Neural progenitor cell (in vitro differentiated cells): ENCODE data around the gene PLP2. TPM values are rescaled to one million over a fixed set of nuclear protein-coding genes. Genes with fewer than 3 reads are reported as not detected.

ENCODE experiments used
- DNase-seq: peaks from one replicate; pipeline ENCODE4 v3.0.0-alpha.2; 2016; ENCODE audit warnings: low spot score
- H2AFZ ChIP-seq: fragments of 200-600 bp; sonication (generic); replicated peaks from 2 replicates; pipeline ENCODE4 v1.6.1; 2016; ENCODE audit warnings: antibody characterized with exemption
- H3F3A ChIP-seq: fragments of 200-600 bp; sonication (generic); 2 replicates; pipeline ENCODE4 v1.6.1; 2016; ENCODE audit warnings: antibody characterized with exemption, low read depth
- H3K27ac ChIP-seq: fragments of 200-600 bp; sonication (generic); 2 replicates; pipeline ENCODE4 v1.5.1; 2016; ENCODE audit warnings: mild to moderate bottlenecking
- H3K27me3 ChIP-seq: fragments of 200-600 bp; sonication (generic); 2 replicates; pipeline ENCODE4 v1.6.1; 2016; ENCODE audit warnings: mild to moderate bottlenecking, moderate library complexity
- H3K36me3 ChIP-seq: fragments of 200-600 bp; sonication (generic); 2 replicates; pipeline ENCODE4 v1.5.1; 2016
- H3K4me1 ChIP-seq: fragments of 200-600 bp; sonication (generic); 2 replicates; pipeline ENCODE4 v1.6.1; 2016; ENCODE audit warnings: mixed run types
- H3K4me2 ChIP-seq: fragments of 200-600 bp; sonication (generic); 2 replicates; pipeline ENCODE4 v1.6.1; 2016
- H3K4me3 ChIP-seq: fragments of 200-600 bp; sonication (generic); 2 replicates; pipeline ENCODE4 v1.5.1; 2016
- H3K79me2 ChIP-seq: fragments of 200-600 bp; sonication (generic); 2 replicates; pipeline ENCODE4 v1.6.1; 2016; ENCODE audit warnings: low read depth
- H3K9ac ChIP-seq: fragments of 200-600 bp; sonication (generic); 2 replicates; pipeline ENCODE4 v1.6.1; 2016
- H3K9me3 ChIP-seq: fragments of 200-600 bp; sonication (generic); 2 replicates; pipeline ENCODE4 v1.5.1; 2016; ENCODE audit warnings: low read depth
- H4K20me1 ChIP-seq: fragments of 200-600 bp; sonication (generic); 2 replicates; pipeline ENCODE4 v1.6.1; 2016; ENCODE audit warnings: low read depth
- H3K27ac Mint-ChIP-seq: 3 replicates; pipeline ENCODE4 v1.8.0; 2021; ENCODE audit warnings: mixed read lengths
- H3K27me3 Mint-ChIP-seq: 2 replicates; pipeline ENCODE4 v1.8.0; 2022; ENCODE audit warnings: low read depth, mild to moderate bottlenecking, inconsistent platforms, moderate library complexity, mixed read lengths; ENCODE audit not compliant: insufficient read depth
- H3K36me3 Mint-ChIP-seq: 3 replicates; pipeline ENCODE4 v1.8.0; 2021; ENCODE audit warnings: mixed read lengths
- H3K4me1 Mint-ChIP-seq: 3 replicates; pipeline ENCODE4 v1.8.0; 2021; ENCODE audit warnings: mixed read lengths
- H3K4me3 Mint-ChIP-seq: 3 replicates; pipeline ENCODE4 v1.8.0; 2021; ENCODE audit warnings: mild to moderate bottlenecking, moderate library complexity, mixed read lengths
- H3K9me3 Mint-ChIP-seq: 3 replicates; pipeline ENCODE4 v1.8.0; 2020; ENCODE audit warnings: mixed read lengths
- EZH2 ChIP-seq: fragments of 200-600 bp; sonication (generic); IDR thresholded peaks from 2 replicates; pipeline ENCODE4 v1.6.1; 2017; ENCODE audit warnings: antibody characterized with exemption, mild to moderate bottlenecking, moderate library complexity
- EZH2phosphoT487 ChIP-seq: fragments of 200-600 bp; sonication (generic); IDR thresholded peaks from 2 replicates; pipeline ENCODE4 v1.6.1; 2017; ENCODE audit warnings: antibody characterized with exemption
- total RNA-seq: library from RNA; depleted of rRNA; stranded (reverse); fragments of >200 nt; gene quantifications from 2 replicates; pipeline ENCODE4 v1.2.3, GENCODE V29; 2015; ENCODE audit warnings: low replicate concordance
- TF ChIP-seq, protein P1 (sequence below): fragments of 200-600 bp; sonication (generic); IDR thresholded peaks from 2 replicates; pipeline ENCODE4 v1.5.1; 2017; ENCODE audit warnings: antibody characterized with exemption, mild to moderate bottlenecking

Gene PLP2
- total RNA-seq, 1 donor from 2014 or later, result 0.13 TPM

DNA sequence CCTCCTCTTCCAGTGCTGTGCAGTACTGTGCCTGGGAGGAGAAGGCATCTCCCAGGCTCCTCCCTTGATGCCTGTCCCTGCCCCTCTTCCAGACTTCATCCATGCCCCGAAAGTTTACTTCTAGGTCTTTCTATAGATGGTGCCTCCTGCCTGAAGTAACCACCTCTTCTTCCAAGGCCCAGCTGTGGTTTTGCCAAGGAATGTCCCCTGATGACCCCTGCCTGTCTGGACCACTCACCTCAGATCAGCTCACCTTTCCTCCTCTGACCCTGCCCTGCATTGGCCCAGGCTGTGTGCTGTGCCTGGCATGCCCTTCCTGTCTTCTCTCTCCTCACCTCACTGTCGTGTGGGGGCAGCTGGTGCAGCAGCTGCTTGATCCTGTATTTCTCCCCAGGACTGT, 7.7 kb downstream of the PLP2 start:
- peaks cover 16% of the 10 kb centered on the region for H3K27me3 Mint-ChIP-seq
- no peak for DNase-seq
- TF ChIP-seq EZH2 (no peak), EZH2phosphoT487 (no peak)
- TF ChIP-seq, protein P1, sequence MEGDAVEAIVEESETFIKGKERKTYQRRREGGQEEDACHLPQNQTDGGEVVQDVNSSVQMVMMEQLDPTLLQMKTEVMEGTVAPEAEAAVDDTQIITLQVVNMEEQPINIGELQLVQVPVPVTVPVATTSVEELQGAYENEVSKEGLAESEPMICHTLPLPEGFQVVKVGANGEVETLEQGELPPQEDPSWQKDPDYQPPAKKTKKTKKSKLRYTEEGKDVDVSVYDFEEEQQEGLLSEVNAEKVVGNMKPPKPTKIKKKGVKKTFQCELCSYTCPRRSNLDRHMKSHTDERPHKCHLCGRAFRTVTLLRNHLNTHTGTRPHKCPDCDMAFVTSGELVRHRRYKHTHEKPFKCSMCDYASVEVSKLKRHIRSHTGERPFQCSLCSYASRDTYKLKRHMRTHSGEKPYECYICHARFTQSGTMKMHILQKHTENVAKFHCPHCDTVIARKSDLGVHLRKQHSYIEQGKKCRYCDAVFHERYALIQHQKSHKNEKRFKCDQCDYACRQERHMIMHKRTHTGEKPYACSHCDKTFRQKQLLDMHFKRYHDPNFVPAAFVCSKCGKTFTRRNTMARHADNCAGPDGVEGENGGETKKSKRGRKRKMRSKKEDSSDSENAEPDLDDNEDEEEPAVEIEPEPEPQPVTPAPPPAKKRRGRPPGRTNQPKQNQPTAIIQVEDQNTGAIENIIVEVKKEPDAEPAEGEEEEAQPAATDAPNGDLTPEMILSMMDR, result no peak
- no peaks in the 10 kb centered on the region for H3K4me1 ChIP-seq
- no peaks in the 10 kb centered on the region for H3K36me3 ChIP-seq
- H2AFZ ChIP-seq, result no peak overlapping the region
- no peaks in the 10 kb centered on the region for H3K27me3 ChIP-seq
- H3K9me3 Mint-ChIP-seq, result peaks cover 36% of the 10 kb centered on the region
- H3K79me2 ChIP-seq, result no peaks in the 10 kb centered on the region
- no peak overlapping the region for H3K4me3 ChIP-seq
- no peaks in the 10 kb centered on the region for H4K20me1 ChIP-seq
- H3K4me3 Mint-ChIP-seq, result peak overlapping the region; percentile 27
- peaks cover 10% of the 10 kb centered on the region for H3K36me3 Mint-ChIP-seq
- H3K4me2 ChIP-seq, result no peak overlapping the region
- H3K4me1 Mint-ChIP-seq, result peaks cover 4% of the 10 kb centered on the region
- H3K27ac ChIP-seq, result no peak overlapping the region
- no peaks in the 10 kb centered on the region for H3K9me3 ChIP-seq
- H3F3A ChIP-seq, result peaks cover 5% of the 10 kb centered on the region
- H3K27ac Mint-ChIP-seq, result no peak overlapping the region
- no peak overlapping the region for H3K9ac ChIP-seq

DNA sequence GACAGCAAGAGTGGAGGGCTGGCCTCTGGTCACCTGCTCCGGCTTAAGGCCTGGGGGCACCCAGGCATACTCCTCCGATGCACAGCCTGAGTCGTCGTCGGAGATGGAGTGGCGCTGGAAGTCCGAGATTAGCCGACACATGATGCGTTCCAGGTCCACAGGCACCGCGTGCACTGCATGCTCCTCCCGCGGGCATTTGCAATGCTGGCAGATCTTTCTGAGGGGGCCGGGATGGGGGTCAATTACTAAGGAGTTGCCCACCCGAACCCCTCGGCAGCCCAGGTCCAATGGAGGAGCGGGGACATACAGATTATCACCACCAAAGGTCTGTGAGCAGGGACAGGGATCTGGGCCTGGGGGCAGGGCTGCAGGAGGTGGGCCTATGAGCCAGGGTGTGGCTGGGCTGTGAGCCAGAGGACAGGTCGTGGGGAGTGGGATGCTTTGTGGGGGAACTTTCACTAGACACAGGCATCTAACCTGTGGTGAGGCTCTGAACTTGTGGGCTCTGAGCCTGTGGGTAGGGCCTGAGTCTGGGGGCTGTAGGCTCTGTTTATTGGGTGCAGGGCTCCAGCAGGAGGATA, 12.1 kb downstream of the PLP2 start:
- Mint-ChIP-seq H3K27me3 (peaks cover 9% of the 10 kb centered on the region), H3K9me3 (peaks cover 20% of the 10 kb centered on the region), H3K27ac (no peak overlapping the region), H3K4me1 (peaks cover 24% of the 10 kb centered on the region), H3K36me3 (peaks cover 4% of the 10 kb centered on the region), H3K4me3 (peak overlapping the region; percentile 69)
- no peak overlapping the region for H3K9ac ChIP-seq
- H3K4me3 ChIP-seq, result peak overlapping the region; percentile 23
- no peak for DNase-seq
- H3K27me3 ChIP-seq, result no peaks in the 10 kb centered on the region
- H3K9me3 ChIP-seq, result no peaks in the 10 kb centered on the region
- TF ChIP-seq EZH2phosphoT487, result no peak
- no peak for TF ChIP-seq EZH2
- TF ChIP-seq, protein P1, result no peak
- H3K4me1 ChIP-seq, result no peaks in the 10 kb centered on the region
- no peaks in the 10 kb centered on the region for H3K36me3 ChIP-seq
- no peak overlapping the region for H2AFZ ChIP-seq
- H3K27ac ChIP-seq, result no peak overlapping the region
- H3F3A ChIP-seq, result peaks cover 23% of the 10 kb centered on the region
- peak overlapping the region; percentile 54 for H3K4me2 ChIP-seq
- H4K20me1 ChIP-seq, result no peaks in the 10 kb centered on the region
- H3K79me2 ChIP-seq, result no peaks in the 10 kb centered on the region

DNA sequence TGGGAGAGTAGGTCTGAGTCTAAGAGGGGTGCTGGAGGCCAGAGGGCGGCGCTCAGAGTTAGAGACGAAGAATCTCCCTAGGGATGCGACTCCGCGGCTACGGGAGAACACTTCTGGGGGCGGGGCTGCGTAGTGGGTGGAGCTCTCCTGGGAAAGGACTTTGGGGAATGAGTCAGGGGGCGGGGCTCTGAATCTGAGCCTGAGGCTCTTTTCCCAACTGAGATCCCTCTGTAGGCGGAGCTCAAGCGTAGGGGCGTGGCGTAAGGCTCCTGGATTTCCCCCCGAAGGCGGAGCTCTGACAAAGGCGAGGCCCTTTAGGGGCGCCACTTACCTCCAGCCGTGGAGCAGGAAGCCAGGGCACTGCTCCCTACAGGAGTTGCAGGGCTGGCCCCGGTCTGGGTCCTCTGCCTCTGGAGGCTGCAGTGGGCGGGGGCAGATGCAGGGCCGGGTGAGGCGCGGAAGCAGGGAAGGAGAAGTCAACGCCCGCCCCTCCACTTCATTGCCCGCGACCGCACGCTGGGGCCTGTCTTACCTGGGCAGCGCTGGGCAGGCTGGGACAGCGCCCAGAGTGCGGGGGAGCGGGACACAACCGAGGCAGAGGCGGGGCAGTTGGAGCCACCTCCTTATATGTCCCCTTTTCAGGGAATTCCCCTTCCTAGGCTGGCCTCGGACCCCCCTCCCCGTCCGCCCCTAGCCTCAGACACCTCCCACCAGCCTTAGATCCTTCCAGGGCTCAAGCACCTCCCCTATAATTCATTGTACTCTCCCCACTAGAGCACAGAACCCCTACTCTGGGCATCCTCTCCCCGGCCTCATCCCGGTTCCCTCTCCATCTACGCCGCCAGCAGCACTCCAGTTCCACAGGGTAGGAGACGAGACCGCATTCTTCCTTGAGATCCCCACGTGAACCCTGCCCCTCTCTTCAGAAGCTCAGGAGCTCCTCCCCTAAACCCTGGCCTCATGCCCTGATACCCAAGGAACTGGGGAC, 12.9 kb downstream of the PLP2 start:
- no peak overlapping the region for H3K27ac ChIP-seq
- Mint-ChIP-seq H3K9me3 (peaks cover 18% of the 10 kb centered on the region), H3K4me1 (peaks cover 24% of the 10 kb centered on the region), H3K36me3 (no peaks in the 10 kb centered on the region), H3K27me3 (peaks cover 6% of the 10 kb centered on the region), H3K4me3 (peak overlapping the region; percentile 73), H3K27ac (no peak overlapping the region)
- peak overlapping the region; percentile 42 for H2AFZ ChIP-seq
- no peaks in the 10 kb centered on the region for H3K4me1 ChIP-seq
- peak; percentile 97 for DNase-seq
- no peaks in the 10 kb centered on the region for H3K79me2 ChIP-seq
- peaks cover 23% of the 10 kb centered on the region for H3F3A ChIP-seq
- H4K20me1 ChIP-seq, result no peaks in the 10 kb centered on the region
- TF ChIP-seq, protein P1, result no peak
- TF ChIP-seq EZH2, result no peak
- TF ChIP-seq EZH2phosphoT487, result no peak
- no peaks in the 10 kb centered on the region for H3K27me3 ChIP-seq
- H3K4me3 ChIP-seq, result peak overlapping the region; percentile 55
- H3K9ac ChIP-seq, result no peak overlapping the region
- no peaks in the 10 kb centered on the region for H3K36me3 ChIP-seq
- peak overlapping the region; percentile 79 for H3K4me2 ChIP-seq
- no peaks in the 10 kb centered on the region for H3K9me3 ChIP-seq
